OCI-LY1 (cell line): Measurements from ENCODE around the gene SUPT5H.
A peak's percentile ranks its signal among the peaks of the same experiment; 100 is the strongest.

Experiments used
- H2AFZ ChIP-seq: fragments of 200-600 bp; sonication (generic), shearing (Covaris generic); 2 replicates; pipeline ENCODE4 v1.6.0; 2014; ENCODE audit warnings: antibody characterized with exemption, mild to moderate bottlenecking, low read length
- H3F3A ChIP-seq: fragments of 200-600 bp; sonication (generic), shearing (Covaris generic); 2 replicates; pipeline ENCODE4 v1.6.0; 2014; ENCODE audit warnings: mild to moderate bottlenecking, antibody characterized with exemption, low read length, moderate library complexity; ENCODE audit not compliant: insufficient read depth
- H3K27ac ChIP-seq: fragments of 200-600 bp; sonication (generic); 2 replicates; pipeline ENCODE4 v1.5.1; 2014; ENCODE audit warnings: low read length, mixed run types, mild to moderate bottlenecking, low read depth; ENCODE audit not compliant: poor library complexity, severe bottlenecking
- H3K27me3 ChIP-seq: fragments of 200-600 bp; sonication (generic); 2 replicates; pipeline ENCODE4 v1.6.0; 2014; ENCODE audit warnings: antibody characterized with exemption, mild to moderate bottlenecking, low read length, moderate library complexity; ENCODE audit not compliant: insufficient read depth
- H3K36me3 ChIP-seq: fragments of 200-600 bp; sonication (generic); 2 replicates; pipeline ENCODE4 v1.6.1; 2014; ENCODE audit warnings: mild to moderate bottlenecking, antibody characterized with exemption, low read length, moderate library complexity, mixed read lengths; ENCODE audit not compliant: insufficient read depth
- H3K4me1 ChIP-seq: fragments of 200-600 bp; sonication (generic); 2 replicates; pipeline ENCODE4 v1.5.1; 2014; ENCODE audit warnings: mild to moderate bottlenecking, low read length, moderate library complexity; ENCODE audit not compliant: insufficient read depth, severe bottlenecking
- H3K4me2 ChIP-seq: fragments of 200-600 bp; sonication (generic), shearing (Covaris generic); 2 replicates; pipeline ENCODE4 v1.6.1; 2014; ENCODE audit warnings: low read length
- H3K4me3 ChIP-seq: fragments of 200-600 bp; sonication (generic); 2 replicates; pipeline ENCODE4 v1.5.1; 2014; ENCODE audit warnings: low read length, low read depth, mild to moderate bottlenecking, mixed read lengths; ENCODE audit not compliant: poor library complexity, severe bottlenecking
- H3K79me2 ChIP-seq: fragments of 200-600 bp; shearing (Covaris generic); 2 replicates; pipeline ENCODE4 v1.6.1; 2016; ENCODE audit warnings: mixed run types, low read length, mixed read lengths; ENCODE audit not compliant: insufficient read depth
- H3K9ac ChIP-seq: fragments of 200-600 bp; sonication (generic), shearing (Covaris generic); 2 replicates; pipeline ENCODE4 v1.6.1; 2014; ENCODE audit warnings: mild to moderate bottlenecking, low read length, mixed read lengths
- H3K9me2 ChIP-seq: fragments of 200-600 bp; sonication (generic), shearing (Covaris generic); 2 replicates; pipeline ENCODE4 v1.6.1; 2014; ENCODE audit warnings: low read depth, mild to moderate bottlenecking, low read length, mixed read lengths
- H3K9me3 ChIP-seq: fragments of 200-600 bp; shearing (Covaris generic); 2 replicates; pipeline ENCODE4 v1.6.1; 2014; ENCODE audit warnings: low read length, mixed read lengths
- H4K20me1 ChIP-seq: fragments of 200-600 bp; sonication (generic), shearing (Covaris generic); 2 replicates; pipeline ENCODE4 v1.6.0; 2016; ENCODE audit warnings: mild to moderate bottlenecking, low read length; ENCODE audit not compliant: insufficient read depth
- CTCF ChIP-seq: fragments of 200-600 bp; sonication (generic), shearing (Covaris generic); IDR thresholded peaks from 2 replicates; pipeline ENCODE4 v1.5.1; 2017; ENCODE audit warnings: mild to moderate bottlenecking, antibody characterized with exemption, low read length, moderate library complexity, mixed read lengths
- EZH2 ChIP-seq: fragments of 200-600 bp; sonication (generic), shearing (Covaris generic); IDR thresholded peaks from 2 replicates; pipeline ENCODE4 v1.8.0; 2017; ENCODE audit warnings: borderline replicate concordance, mixed run types, mild to moderate bottlenecking, antibody characterized with exemption, low read length, moderate library complexity, mixed read lengths

SUPT5H gene

GRCh38 chr19:39412867-39413271 lies 32.5 kb upstream of the SUPT5H start:
- no peaks in the 10 kb centered on the region for H3K9me2 ChIP-seq
- H4K20me1 ChIP-seq, result no peaks in the 10 kb centered on the region
- H3K27ac ChIP-seq, result peak overlapping the region; percentile 75
- H3K4me1 ChIP-seq, result peaks cover 44% of the 10 kb centered on the region
- peak overlapping the region; percentile 93 for H3K4me2 ChIP-seq
- TF ChIP-seq CTCF (peak; percentile 28; the same call in 1 of the 2 replicates), EZH2 (no peak)
- 0 out of 2 replicates have a peak overlapping the region, but pooled peaks have one; percentile 23 for H2AFZ ChIP-seq
- H3K79me2 ChIP-seq, result peaks cover 6% of the 10 kb centered on the region
- peaks cover 5% of the 10 kb centered on the region for H3F3A ChIP-seq
- H3K9me3 ChIP-seq, result no peaks in the 10 kb centered on the region
- H3K4me3 ChIP-seq, result peak overlapping the region; percentile 99
- H3K36me3 ChIP-seq, result peaks cover 10% of the 10 kb centered on the region
- peak overlapping the region; percentile 99 for H3K9ac ChIP-seq
- H3K27me3 ChIP-seq, result no peaks in the 10 kb centered on the region

GRCh38 chr19:39413272-39413910 lies 32.0 kb upstream of the SUPT5H start:
- peaks cover 5% of the 10 kb centered on the region for H3K36me3 ChIP-seq

GRCh38 chr19:39413911-39414608 lies 31.3 kb upstream of the SUPT5H start:
- TF ChIP-seq CTCF, result peak; percentile 31; the same call in 1 of the 2 replicates
- TF ChIP-seq EZH2, result no peak
- Histone ChIP-seq H3K27me3 (no peaks in the 10 kb centered on the region), H3F3A (peaks cover 5% of the 10 kb centered on the region), H4K20me1 (no peaks in the 10 kb centered on the region), H3K4me3 (peak overlapping the region; percentile 99), H3K27ac (peak overlapping the region; percentile 44), H2AFZ (no peak overlapping the region), H3K9ac (peak overlapping the region; percentile 99), H3K9me3 (no peaks in the 10 kb centered on the region), H3K79me2 (no peaks in the 10 kb centered on the region), H3K4me1 (peaks cover 32% of the 10 kb centered on the region), H3K9me2 (no peaks in the 10 kb centered on the region), H3K36me3 (peaks cover 6% of the 10 kb centered on the region; the same call in 1 of the 2 replicates), H3K4me2 (peak overlapping the region; percentile 93)

More at GRCh38 chr19:39413272-39413910, 32.0 kb upstream of the SUPT5H start:
- H3K9ac ChIP-seq, result peak overlapping the region; percentile 99
- peak overlapping the region; percentile 75 for H3K27ac ChIP-seq
- peaks cover 39% of the 10 kb centered on the region for H3K4me1 ChIP-seq
- H3K4me3 ChIP-seq, result peak overlapping the region; percentile 99
- no peaks in the 10 kb centered on the region for H4K20me1 ChIP-seq
- H3K4me2 ChIP-seq, result peak overlapping the region; percentile 93
- 0 out of 2 replicates have a peak overlapping the region, but pooled peaks have one; percentile 23 for H2AFZ ChIP-seq
- peaks cover 5% of the 10 kb centered on the region for H3F3A ChIP-seq
- no peaks in the 10 kb centered on the region for H3K9me3 ChIP-seq
- H3K79me2 ChIP-seq, result peaks cover 6% of the 10 kb centered on the region; the same call in 1 of the 2 replicates
- no peaks in the 10 kb centered on the region for H3K9me2 ChIP-seq
- H3K27me3 ChIP-seq, result no peaks in the 10 kb centered on the region
- TF ChIP-seq EZH2 (no peak), CTCF (no peak)
